ENCODE data around the gene CAD.
A peak's percentile ranks its signal among the peaks of the same experiment; 100 is the strongest.

Gene CAD

GRCh38 chr2:27216416-27217137 is 592 bp upstream of the CAD start:
- Histone ChIP-seq H2BK120ac (ENCODE audit: low read depth, low read length) (no peak overlapping the region), H3K27ac (ENCODE audit: low read depth, low read length) (no peak overlapping the region), H3K36me3 (ENCODE audit: control insufficient read depth, insufficient read depth, low read length) (no peaks in the 10 kb centered on the region), H3K79me1 (ENCODE audit: low read length) (peaks cover 15% of the 10 kb centered on the region), H2AK5ac (ENCODE audit: low read length) (no peak overlapping the region), H4K5ac (ENCODE audit: low read length) (no peak overlapping the region), H3K4ac (ENCODE audit: low read depth, low read length) (no peak overlapping the region), H3K56ac (ENCODE audit: low read length) (peak overlapping the region; percentile 75), H3K79me2 (ENCODE audit: control insufficient read depth, insufficient read depth, low read length) (peaks cover 15% of the 10 kb centered on the region), H3K9ac (ENCODE audit: low read length) (peak overlapping the region; percentile 37), H2BK5ac (ENCODE audit: low read length) (no peak overlapping the region), H3K27me3 (ENCODE audit: insufficient read depth, low read length, poor library complexity) (no peaks in the 10 kb centered on the region), H3K4me3 (ENCODE audit: low read length) (no peak overlapping the region), H2BK15ac (replicated peaks; ENCODE audit: low read depth) (no peak overlapping the region), H4K8ac (ENCODE audit: low read depth, low read length) (no peak overlapping the region), H3K4me1 (ENCODE audit: control insufficient read depth, low read depth, low read length) (peaks cover 6% of the 10 kb centered on the region), H3K18ac (ENCODE audit: low read length) (no peak overlapping the region), H3K23ac (ENCODE audit: low read length) (no peak overlapping the region), H3K4me2 (ENCODE audit: low read length) (no peak overlapping the region)
- no CpG with 5 or more reads among the region's 13 CpGs for WGBS (ENCODE audit: extremely low coverage, insufficient coverage, low lambda C conversion rate)
- DNase-seq, result peak; percentile 55

- WGBS (ENCODE audit: extremely low coverage, insufficient coverage, low lambda C conversion rate), result no CpG with 5 or more reads among the region's 4 CpGs
- H2BK120ac ChIP-seq (ENCODE audit: low read depth, low read length), result no peak overlapping the region
- H3K9ac ChIP-seq (ENCODE audit: low read length), result peak overlapping the region; percentile 97
- peaks cover 16% of the 10 kb centered on the region for H3K79me1 ChIP-seq (ENCODE audit: low read length)
- no peak overlapping the region for H2AK5ac ChIP-seq (ENCODE audit: low read length)
- no peak overlapping the region for H2BK15ac ChIP-seq (replicated peaks; ENCODE audit: low read depth)
- peaks cover 6% of the 10 kb centered on the region for H3K4me1 ChIP-seq (ENCODE audit: control insufficient read depth, low read depth, low read length)
- H3K23ac ChIP-seq (ENCODE audit: low read length), result no peak overlapping the region
- peak overlapping the region; percentile 98 for H3K56ac ChIP-seq (ENCODE audit: low read length)
- H3K79me2 ChIP-seq (ENCODE audit: control insufficient read depth, insufficient read depth, low read length), result peaks cover 15% of the 10 kb centered on the region
- H4K5ac ChIP-seq (ENCODE audit: low read length), result no peak overlapping the region
- no peak for DNase-seq
- H3K36me3 ChIP-seq (ENCODE audit: control insufficient read depth, insufficient read depth, low read length), result peaks cover 10% of the 10 kb centered on the region
- no peak overlapping the region for H3K4ac ChIP-seq (ENCODE audit: low read depth, low read length)
- H2BK5ac ChIP-seq (ENCODE audit: low read length), result no peak overlapping the region
- H3K4me3 ChIP-seq (ENCODE audit: low read length), result no peak overlapping the region
- no peaks in the 10 kb centered on the region for H3K27me3 ChIP-seq (ENCODE audit: insufficient read depth, low read length, poor library complexity)
- H4K8ac ChIP-seq (ENCODE audit: low read depth, low read length), result no peak overlapping the region
- peak overlapping the region; percentile 83 for H3K4me2 ChIP-seq (ENCODE audit: low read length)
- H3K27ac ChIP-seq (ENCODE audit: low read depth, low read length), result no peak overlapping the region
- no peak overlapping the region for H3K18ac ChIP-seq (ENCODE audit: low read length)
Observed at GRCh38 chr2:27218614-27219013, 1.4 kb downstream of the CAD start.

GRCh38 chr2:27219091-27219490 is 1.9 kb downstream of the CAD start:
- H3K4me2 ChIP-seq (ENCODE audit: low read length), result no peak overlapping the region
- H3K79me2 ChIP-seq (ENCODE audit: control insufficient read depth, insufficient read depth, low read length), result peaks cover 15% of the 10 kb centered on the region
- H3K18ac ChIP-seq (ENCODE audit: low read length), result no peak overlapping the region
- H3K4me1 ChIP-seq (ENCODE audit: control insufficient read depth, low read depth, low read length), result peaks cover 6% of the 10 kb centered on the region
- H3K27me3 ChIP-seq (ENCODE audit: insufficient read depth, low read length, poor library complexity), result no peaks in the 10 kb centered on the region
- no peak overlapping the region for H3K27ac ChIP-seq (ENCODE audit: low read depth, low read length)
- no peak overlapping the region for H2BK15ac ChIP-seq (replicated peaks; ENCODE audit: low read depth)
- H3K36me3 ChIP-seq (ENCODE audit: control insufficient read depth, insufficient read depth, low read length), result peaks cover 12% of the 10 kb centered on the region
- H2BK120ac ChIP-seq (ENCODE audit: low read depth, low read length), result no peak overlapping the region
- DNase-seq, result no peak
- no peak overlapping the region for H3K23ac ChIP-seq (ENCODE audit: low read length)
- no peak overlapping the region for H2AK5ac ChIP-seq (ENCODE audit: low read length)
- no peak overlapping the region for H3K4me3 ChIP-seq (ENCODE audit: low read length)
- H2BK5ac ChIP-seq (ENCODE audit: low read length), result no peak overlapping the region
- no peak overlapping the region for H4K5ac ChIP-seq (ENCODE audit: low read length)
- H3K79me1 ChIP-seq (ENCODE audit: low read length), result peaks cover 16% of the 10 kb centered on the region
- H3K9ac ChIP-seq (ENCODE audit: low read length), result no peak overlapping the region
- WGBS (ENCODE audit: extremely low coverage, insufficient coverage, low lambda C conversion rate), result no CpG with 5 or more reads among the region's 2 CpGs
- no peak overlapping the region for H3K4ac ChIP-seq (ENCODE audit: low read depth, low read length)
- H3K56ac ChIP-seq (ENCODE audit: low read length), result no peak overlapping the region
- H4K8ac ChIP-seq (ENCODE audit: low read depth, low read length), result no peak overlapping the region

GRCh38 chr2:27220091-27220490 is 2.9 kb downstream of the CAD start:
- Histone ChIP-seq H2AK5ac (ENCODE audit: low read length) (no peak overlapping the region), H3K27ac (ENCODE audit: low read depth, low read length) (no peak overlapping the region), H2BK120ac (ENCODE audit: low read depth, low read length) (no peak overlapping the region), H4K5ac (ENCODE audit: low read length) (no peak overlapping the region), H3K36me3 (ENCODE audit: control insufficient read depth, insufficient read depth, low read length) (peaks cover 20% of the 10 kb centered on the region), H3K79me1 (ENCODE audit: low read length) (peaks cover 16% of the 10 kb centered on the region), H3K56ac (ENCODE audit: low read length) (no peak overlapping the region), H2BK15ac (replicated peaks; ENCODE audit: low read depth) (no peak overlapping the region), H2BK5ac (ENCODE audit: low read length) (no peak overlapping the region), H4K8ac (ENCODE audit: low read depth, low read length) (no peak overlapping the region), H3K4ac (ENCODE audit: low read depth, low read length) (no peak overlapping the region), H3K4me1 (ENCODE audit: control insufficient read depth, low read depth, low read length) (peaks cover 6% of the 10 kb centered on the region), H3K18ac (ENCODE audit: low read length) (no peak overlapping the region), H3K4me3 (ENCODE audit: low read length) (no peak overlapping the region), H3K9ac (ENCODE audit: low read length) (no peak overlapping the region), H3K23ac (ENCODE audit: low read length) (no peak overlapping the region), H3K4me2 (ENCODE audit: low read length) (no peak overlapping the region), H3K79me2 (ENCODE audit: control insufficient read depth, insufficient read depth, low read length) (peaks cover 15% of the 10 kb centered on the region), H3K27me3 (ENCODE audit: insufficient read depth, low read length, poor library complexity) (no peaks in the 10 kb centered on the region)
- DNase-seq, result no peak
- no CpG with 5 or more reads among the region's 7 CpGs for WGBS (ENCODE audit: extremely low coverage, insufficient coverage, low lambda C conversion rate)

- no peak overlapping the region for H4K5ac ChIP-seq (ENCODE audit: low read length)
- no peak overlapping the region for H3K18ac ChIP-seq (ENCODE audit: low read length)
- H3K4me2 ChIP-seq (ENCODE audit: low read length), result no peak overlapping the region
- WGBS (ENCODE audit: extremely low coverage, insufficient coverage, low lambda C conversion rate), result no CpG with 5 or more reads among the region's 3 CpGs
- no peak overlapping the region for H2BK5ac ChIP-seq (ENCODE audit: low read length)
- H3K79me1 ChIP-seq (ENCODE audit: low read length), result peaks cover 16% of the 10 kb centered on the region
- H3K36me3 ChIP-seq (ENCODE audit: control insufficient read depth, insufficient read depth, low read length), result peaks cover 26% of the 10 kb centered on the region
- DNase-seq, result no peak
- H3K79me2 ChIP-seq (ENCODE audit: control insufficient read depth, insufficient read depth, low read length), result peaks cover 15% of the 10 kb centered on the region
- H3K27ac ChIP-seq (ENCODE audit: low read depth, low read length), result no peak overlapping the region
- no peak overlapping the region for H2AK5ac ChIP-seq (ENCODE audit: low read length)
- peaks cover 6% of the 10 kb centered on the region for H3K4me1 ChIP-seq (ENCODE audit: control insufficient read depth, low read depth, low read length)
- no peak overlapping the region for H3K4ac ChIP-seq (ENCODE audit: low read depth, low read length)
- no peak overlapping the region for H3K56ac ChIP-seq (ENCODE audit: low read length)
- H3K4me3 ChIP-seq (ENCODE audit: low read length), result no peak overlapping the region
- no peak overlapping the region for H3K9ac ChIP-seq (ENCODE audit: low read length)
- no peak overlapping the region for H4K8ac ChIP-seq (ENCODE audit: low read depth, low read length)
- no peak overlapping the region for H2BK15ac ChIP-seq (replicated peaks; ENCODE audit: low read depth)
- H3K27me3 ChIP-seq (ENCODE audit: insufficient read depth, low read length, poor library complexity), result no peaks in the 10 kb centered on the region
- H2BK120ac ChIP-seq (ENCODE audit: low read depth, low read length), result no peak overlapping the region
- H3K23ac ChIP-seq (ENCODE audit: low read length), result no peak overlapping the region
Observed at GRCh38 chr2:27221166-27221565, 4.0 kb downstream of the CAD start.

- Histone ChIP-seq H2AK5ac (ENCODE audit: low read length) (no peak overlapping the region), H4K5ac (ENCODE audit: low read length) (no peak overlapping the region), H3K9ac (ENCODE audit: low read length) (no peak overlapping the region), H3K23ac (ENCODE audit: low read length) (no peak overlapping the region), H3K79me2 (ENCODE audit: control insufficient read depth, insufficient read depth, low read length) (peaks cover 15% of the 10 kb centered on the region), H3K4me2 (ENCODE audit: low read length) (no peak overlapping the region), H3K27me3 (ENCODE audit: insufficient read depth, low read length, poor library complexity) (no peaks in the 10 kb centered on the region), H2BK5ac (ENCODE audit: low read length) (no peak overlapping the region), H2BK120ac (ENCODE audit: low read depth, low read length) (no peak overlapping the region), H3K4ac (ENCODE audit: low read depth, low read length) (no peak overlapping the region), H3K36me3 (ENCODE audit: control insufficient read depth, insufficient read depth, low read length) (peaks cover 34% of the 10 kb centered on the region), H3K27ac (ENCODE audit: low read depth, low read length) (no peak overlapping the region), H3K4me1 (ENCODE audit: control insufficient read depth, low read depth, low read length) (peaks cover 6% of the 10 kb centered on the region), H3K56ac (ENCODE audit: low read length) (no peak overlapping the region), H4K8ac (ENCODE audit: low read depth, low read length) (no peak overlapping the region), H3K79me1 (ENCODE audit: low read length) (peaks cover 16% of the 10 kb centered on the region), H3K4me3 (ENCODE audit: low read length) (no peak overlapping the region), H3K18ac (ENCODE audit: low read length) (no peak overlapping the region), H2BK15ac (replicated peaks; ENCODE audit: low read depth) (no peak overlapping the region)
- no peak for DNase-seq
- WGBS (ENCODE audit: extremely low coverage, insufficient coverage, low lambda C conversion rate), result no CpG with 5 or more reads among the region's 5 CpGs
Observed at GRCh38 chr2:27222407-27222806, 5.2 kb downstream of the CAD start.

Data from mesendoderm (in vitro differentiated cells).